HG03025 (cell line): ENCODE data around the gene INTS14.
"Not testable (repeated sequence)": the region's sequence is repeated elsewhere in the genome, so short reads cannot be mapped to it uniquely, and the experiment has no call there.

Experiments used
- ATAC-seq: cut with Tn5 transposase; IDR thresholded peaks from one replicate; pipeline ENCODE4 v1.9.1; 2021; ENCODE audit warnings: mild to moderate bottlenecking, moderate library complexity; ENCODE audit not compliant: unreplicated experiment, low FRiP score

The INTS14 gene

DNA sequence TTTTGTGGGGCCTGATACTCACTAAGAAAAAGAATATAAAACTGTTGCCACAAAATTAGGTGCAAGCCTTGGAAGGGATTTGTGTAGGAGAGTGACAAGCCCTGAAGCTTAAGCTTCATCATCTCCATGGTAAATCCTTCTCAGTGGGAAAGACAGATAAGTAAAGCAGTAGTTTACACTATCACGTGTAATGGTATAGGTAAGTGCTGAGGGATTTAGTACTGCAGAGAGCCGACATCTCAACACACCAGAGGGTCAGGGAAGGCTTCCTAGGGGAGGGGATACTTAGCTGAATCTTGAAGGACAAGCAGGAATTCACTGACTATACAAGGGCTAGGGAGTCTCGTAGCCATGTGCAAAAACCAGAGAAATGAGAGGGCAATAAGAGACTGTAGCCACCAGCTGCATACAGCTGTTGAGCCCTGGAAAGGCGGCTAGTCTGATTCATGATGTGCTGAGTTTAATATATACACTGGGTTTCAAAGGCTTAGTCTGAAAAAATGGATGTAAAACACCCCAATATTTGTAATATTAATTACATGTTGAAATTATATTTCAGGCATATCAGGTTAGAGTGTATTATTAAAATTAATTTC lies 21.9 kb upstream of the INTS14 start:
- ATAC-seq: no peak

DNA sequence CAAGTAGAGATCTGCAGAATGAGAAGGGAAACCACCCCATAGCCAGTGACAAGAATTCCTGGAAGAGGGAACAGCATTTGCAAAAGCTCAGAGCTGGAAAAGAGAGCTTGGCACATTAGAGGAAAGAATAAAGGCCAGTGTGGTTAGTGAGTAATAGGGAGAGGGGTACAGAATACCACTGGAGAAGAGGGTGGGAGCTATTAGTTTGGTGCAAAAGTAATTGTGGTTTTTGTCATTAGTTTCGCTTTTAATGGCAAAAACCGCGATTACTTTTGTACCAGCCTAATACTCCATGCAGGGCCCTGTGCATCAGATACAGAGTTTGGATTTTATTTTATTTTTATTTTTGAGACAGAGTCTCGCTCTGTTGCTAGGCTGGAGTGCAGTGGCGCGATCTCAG lies 20.6 kb upstream of the INTS14 start:
- no peak for ATAC-seq

DNA sequence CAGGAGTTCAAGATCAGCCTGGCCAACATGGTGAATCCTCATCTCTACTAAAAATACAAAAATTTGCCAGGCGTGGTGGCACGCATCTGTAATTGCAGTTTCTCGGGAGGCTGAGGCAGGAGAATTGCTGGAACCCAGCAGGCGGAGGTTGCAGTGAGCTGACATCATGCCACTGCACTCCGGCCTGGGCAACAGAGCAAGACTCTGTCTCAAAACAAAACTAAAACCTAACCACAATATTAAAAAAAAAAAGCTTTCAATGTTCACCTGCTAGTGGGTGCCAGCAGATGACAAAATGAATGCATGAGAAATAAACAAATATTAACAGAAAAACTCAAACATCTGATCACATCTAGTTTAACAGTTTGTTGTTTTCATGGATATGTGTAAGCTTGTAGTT lies 19.8 kb upstream of the INTS14 start:
- no peak for ATAC-seq

DNA sequence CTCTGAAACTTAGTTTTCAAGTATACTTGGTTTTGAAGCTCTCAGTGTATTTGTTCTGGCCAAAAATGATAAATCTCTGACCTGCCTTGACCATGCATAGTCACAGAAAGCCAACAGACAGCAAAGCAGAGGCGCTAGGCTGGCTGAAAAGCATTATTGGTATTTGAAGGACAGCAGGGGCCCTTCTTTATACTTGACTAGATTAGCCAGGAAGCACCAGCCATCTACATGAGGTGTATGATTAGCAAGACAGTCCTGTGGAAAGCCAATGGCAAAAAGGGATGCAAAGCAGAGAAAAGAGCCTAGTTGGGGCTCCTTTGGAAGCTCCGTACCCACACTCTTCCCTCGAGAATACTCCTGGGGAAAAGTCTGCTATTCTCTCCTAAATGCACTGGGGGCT lies 18.6 kb upstream of the INTS14 start:
- ATAC-seq: no peak

DNA sequence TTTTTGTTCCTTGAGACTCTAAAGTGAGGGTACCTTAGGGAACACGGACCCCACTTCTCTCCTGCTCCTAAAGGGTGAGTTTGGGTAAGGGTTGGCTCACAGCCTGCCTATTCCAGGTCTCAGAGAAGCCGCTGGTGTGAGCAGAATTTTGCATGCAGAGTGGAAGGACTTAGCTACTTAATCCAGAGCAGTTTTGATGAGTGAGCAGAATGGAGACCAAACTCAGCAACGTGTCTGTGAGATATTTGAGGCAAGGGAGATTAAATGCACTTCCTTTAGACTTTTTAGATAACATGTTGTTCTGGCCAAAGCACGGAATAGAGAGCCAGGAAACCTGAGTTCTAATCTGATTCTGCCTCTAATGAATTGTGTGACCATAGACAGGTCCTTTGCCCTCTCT lies 15.9 kb upstream of the INTS14 start:
- ATAC-seq: no peak

DNA sequence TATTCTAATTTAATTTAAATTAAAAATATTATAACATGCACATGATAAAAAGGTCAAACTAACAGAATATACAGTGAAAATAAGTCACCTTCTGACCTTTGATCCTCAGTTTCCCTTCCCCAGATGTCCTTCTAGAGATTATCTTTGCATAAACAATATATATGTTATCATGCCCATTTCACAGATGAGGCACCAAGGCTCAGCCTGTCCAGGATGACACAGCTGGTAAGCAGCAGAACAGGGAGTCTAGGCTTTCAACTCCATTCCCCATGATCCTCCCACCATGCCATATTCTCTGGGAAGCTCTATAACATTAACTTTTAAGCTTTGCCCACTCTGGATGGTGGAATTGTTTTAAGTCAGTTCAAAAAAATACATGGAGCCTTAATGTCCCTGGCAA lies 12.2 kb upstream of the INTS14 start:
- no peak for ATAC-seq

DNA sequence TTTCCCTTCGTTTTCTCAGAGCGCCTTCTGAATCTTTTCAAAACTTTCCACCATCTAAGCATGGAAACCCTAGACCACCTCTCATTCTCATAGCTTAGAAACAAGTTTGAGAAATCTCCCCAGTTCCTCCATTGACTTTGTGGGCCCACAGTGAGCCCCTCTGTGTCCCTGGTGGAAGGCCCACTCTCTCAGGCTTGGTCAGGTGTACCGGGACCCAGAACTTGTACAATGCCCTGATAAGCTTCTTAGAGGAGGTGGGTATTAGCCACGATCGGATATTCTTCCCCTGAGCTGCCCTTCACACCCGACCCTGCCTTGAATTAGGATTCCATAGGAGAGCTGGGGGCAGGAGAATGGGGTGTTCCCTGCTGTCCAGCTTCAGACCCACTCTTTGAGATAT lies 10.7 kb upstream of the INTS14 start, which contains the start of gene SLC24A1:
TSS of gene SLC24A1 (plus strand) at position 301 of the 400 bp plus-strand sequence. CDS start 2,143 bp downstream, outside the sequence.
- ATAC-seq: no peak

DNA sequence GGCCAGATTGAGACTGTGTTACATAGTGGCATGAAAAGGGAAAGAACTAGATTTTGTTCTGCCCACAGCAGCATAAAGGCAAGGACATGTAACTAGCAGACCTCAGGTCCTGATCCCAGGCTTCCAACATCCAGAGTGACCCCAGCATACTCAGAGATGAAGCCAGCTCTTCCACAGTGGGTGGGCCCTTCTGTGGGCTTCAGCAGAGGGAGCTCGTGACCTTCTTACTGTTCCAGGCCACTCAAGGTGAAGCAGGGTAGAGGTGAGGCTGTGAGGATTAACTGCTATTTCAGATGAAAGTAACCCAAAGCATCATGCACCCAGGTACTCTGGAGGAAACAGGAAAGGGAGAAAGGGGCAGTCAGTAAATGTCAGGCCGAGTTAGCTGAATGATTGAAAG lies 9.9 kb upstream of the INTS14 start:
- no peak for ATAC-seq

DNA sequence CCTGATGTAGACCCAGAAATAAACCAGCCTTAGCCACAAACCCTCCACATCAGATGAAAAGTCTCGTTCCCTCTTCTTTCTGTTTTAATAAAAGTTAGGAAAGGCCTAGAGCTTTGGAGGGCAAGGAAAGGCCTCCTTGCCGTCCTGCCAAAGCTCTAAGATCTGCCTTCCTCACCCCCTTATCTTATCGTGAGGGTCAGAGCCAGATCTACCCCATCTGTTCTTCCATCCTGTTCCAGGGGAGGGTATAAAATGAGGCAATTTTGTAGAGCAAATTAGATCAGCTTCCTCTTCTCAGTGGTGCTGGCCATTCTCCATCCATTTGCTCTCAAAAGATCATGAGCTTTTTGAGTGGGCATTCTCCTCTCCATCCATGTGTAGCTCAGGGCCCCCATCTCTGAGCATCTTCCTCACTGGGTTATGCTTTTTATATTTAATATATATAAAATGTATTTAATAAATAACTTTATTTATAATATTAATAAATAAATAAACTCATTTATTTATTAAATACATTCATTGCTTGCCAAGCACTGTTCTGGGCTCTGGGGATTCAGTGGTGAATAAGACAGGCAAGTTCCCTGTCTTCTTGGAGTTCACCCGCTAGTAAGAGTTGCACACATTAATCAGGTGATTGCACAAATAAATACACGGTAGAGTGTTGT lies 8.8 kb upstream of the INTS14 start:
- ATAC-seq: no peak

DNA sequence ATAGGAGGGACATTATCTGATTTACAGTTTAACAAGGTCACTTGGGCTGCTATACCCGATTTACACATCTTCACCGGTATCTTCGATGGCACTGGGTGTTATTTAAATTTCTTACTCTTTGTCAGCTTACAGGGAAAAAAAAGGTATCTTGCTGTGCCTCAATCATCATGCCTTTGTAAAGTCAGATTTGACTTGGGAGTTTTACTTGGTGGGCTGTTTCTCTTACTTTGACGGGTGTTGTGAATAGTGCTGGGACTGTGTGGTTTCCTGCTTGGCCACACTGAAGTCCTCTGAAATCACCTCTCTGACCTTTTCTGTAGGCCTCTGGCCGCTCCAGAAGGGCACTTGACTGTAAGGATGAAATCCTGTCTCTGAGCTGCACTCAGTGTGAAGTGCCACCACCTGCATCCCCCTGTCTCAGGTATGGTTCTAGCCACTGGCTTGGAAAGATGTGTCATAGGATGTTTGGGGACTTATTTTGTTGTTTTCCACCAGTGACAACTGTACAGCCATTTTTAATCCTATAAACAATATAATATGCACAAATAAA lies 7.7 kb upstream of the INTS14 start:
- no peak for ATAC-seq

DNA sequence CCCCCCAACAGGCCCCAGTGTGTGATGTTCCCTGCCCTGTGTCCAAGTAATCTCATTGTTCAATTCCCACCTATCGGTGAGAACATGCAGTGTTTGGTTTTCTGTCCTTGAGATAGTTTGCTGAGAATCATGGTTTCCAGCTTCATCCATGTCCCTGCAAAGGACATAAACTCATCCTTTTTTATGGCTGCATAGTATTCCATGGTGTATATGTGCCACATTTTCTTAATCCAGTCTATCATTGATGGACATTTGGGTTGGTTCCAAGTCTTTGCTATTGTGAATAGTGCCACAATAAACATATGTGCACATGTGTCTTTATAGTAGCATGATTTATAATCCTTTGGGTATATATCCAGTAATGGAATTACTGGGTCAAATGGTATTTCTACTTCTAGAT lies 5.0 kb upstream of the INTS14 start:
- not testable (repeated sequence) for ATAC-seq

DNA sequence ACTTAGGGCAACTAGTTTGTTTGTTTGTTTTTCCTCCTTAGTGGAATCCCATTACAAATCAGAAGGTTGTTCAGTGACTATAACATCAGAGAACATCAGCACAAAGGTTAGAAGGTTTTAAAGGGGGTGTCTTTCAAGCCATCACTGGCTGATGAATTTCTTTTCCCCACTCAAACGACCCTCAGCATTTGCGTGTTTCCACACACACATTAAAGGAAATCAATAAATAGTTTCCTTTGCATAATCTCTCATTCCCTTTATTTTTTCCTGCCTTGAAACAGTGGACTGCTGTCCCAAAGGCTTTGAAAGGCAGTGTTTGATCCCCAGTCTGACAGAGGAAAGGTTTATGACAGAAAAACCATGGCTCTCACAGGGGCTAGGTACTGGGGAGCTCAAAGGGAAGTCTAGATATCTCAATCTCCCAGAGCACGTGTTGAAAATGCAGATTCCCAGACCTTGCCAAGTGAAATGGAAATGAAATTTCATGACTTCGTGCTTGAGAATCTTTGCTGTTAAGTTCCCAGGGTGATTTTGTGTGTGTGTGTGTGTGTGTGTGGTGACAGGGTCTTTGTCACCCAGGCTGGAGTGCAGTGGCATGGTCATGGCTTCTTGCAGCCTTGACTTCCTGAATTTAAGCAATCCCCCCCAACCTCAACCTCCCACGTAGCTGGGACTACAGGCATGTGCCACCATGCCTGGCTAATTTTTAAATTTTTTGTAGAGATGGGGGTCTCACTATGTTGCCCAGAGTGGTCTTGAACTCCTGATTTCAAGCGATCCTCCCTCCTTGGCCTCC lies 2.2 kb upstream of the INTS14 start:
- ATAC-seq: no peak

DNA sequence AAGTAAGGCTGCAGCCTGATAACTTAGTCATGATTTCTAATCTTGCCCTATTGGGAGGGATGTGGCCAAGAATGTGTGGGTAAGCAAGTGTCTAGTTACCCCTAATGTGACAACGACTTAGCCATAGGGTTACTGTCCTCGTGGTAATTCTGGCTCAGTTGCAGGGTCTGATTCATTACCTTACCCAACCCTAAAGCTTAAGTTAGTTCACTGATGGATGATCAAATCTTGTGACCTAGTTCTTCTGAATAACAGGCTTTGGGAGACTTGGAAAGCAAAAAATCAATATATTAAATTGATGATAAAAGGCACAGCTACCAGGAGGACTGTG lies 1.6 kb upstream of the INTS14 start:
- no peak for ATAC-seq

DNA sequence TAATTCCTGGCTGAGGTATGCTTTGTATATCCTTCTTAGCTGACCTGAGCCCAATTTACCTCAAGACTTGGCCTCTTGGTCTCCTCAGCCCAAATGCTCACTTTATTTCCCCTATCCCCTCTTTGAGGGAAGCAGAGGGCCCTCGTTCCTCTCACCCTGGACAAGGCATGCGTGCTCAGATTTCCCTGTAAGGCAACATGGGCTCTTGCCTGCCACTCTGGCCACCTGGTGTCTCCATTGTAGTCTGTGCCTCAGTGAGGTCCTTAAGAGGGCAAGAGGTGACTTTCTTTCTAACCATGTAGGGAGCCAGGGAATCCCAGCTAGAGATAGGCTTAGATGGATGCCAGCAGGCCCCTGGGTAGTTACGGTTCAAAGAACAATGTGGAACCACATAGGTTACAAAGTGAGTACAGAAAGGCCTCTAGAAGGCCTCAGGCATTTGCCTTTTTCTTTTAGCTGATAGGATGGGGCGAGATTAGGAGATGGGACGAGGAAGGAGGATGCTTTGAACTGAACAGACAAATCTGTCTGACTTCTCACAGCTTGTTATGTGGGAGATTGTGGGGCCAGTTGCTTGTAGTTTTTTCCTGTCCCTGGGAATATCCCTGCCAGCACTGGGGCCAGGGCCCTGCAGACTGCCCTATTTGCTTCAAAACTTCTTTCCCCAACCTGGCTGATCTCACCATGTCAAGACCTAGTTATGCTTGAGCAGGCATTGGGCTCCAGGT lies 1.1 kb upstream of the INTS14 start:
- no peak for ATAC-seq

DNA sequence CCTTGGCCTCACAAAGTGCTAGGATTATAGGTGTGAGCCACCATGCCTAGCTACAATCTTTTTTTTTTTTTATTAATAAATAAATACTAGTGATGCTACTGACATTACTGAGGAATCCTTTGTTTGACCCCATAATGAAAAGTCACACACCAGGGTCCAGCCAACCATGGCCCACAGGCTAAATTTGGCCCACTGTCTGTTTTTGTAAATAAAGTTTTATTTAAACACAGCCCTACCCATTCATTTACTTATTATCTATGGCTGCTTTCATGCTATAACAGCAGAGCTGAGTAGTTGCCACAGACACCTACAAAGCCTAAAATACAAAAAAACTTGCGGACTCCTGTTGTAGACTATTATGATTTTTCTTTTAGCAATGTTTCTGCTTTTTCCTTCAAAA lies 7.4 kb downstream of the INTS14 start:
- ATAC-seq: no peak

DNA sequence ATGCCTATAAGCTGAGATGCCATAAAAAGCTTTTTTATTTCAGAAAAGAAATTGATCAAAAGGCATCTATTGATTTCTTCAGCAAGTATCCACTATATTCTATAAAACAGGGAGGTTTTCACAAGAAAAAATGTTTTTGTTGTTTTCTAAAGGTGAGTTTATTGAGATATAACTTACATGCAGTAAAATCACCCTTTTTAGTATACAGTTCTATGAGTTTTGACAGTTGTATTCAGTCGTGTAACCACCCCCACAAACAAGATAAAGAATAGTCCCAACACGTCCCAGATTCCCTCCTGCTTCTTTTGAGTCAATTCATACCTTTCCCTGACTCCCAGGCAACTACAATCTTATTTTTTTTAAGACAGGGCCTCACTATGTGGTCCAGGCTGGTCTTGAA lies 7.8 kb downstream of the INTS14 start:
- no peak for ATAC-seq

DNA sequence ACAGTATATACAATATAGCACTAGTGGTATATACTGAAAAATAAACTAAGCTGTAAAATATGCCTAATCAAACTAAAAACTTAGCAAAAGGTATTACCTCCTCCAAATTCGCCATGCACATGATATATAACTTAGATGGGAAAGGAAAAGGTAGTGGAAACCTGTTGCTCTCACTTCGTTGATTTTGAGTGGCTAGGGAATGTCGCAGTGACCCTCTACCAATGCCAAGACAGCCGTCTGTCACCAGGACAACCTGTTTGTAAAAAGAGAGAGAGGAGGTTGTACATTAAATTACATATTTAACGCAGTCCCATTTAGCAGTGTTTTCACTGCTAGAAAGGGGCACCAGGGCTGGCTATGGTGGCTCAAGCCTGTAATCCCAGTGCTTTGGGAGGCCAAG lies 11.3 kb downstream of the INTS14 start:
- no peak for ATAC-seq

DNA sequence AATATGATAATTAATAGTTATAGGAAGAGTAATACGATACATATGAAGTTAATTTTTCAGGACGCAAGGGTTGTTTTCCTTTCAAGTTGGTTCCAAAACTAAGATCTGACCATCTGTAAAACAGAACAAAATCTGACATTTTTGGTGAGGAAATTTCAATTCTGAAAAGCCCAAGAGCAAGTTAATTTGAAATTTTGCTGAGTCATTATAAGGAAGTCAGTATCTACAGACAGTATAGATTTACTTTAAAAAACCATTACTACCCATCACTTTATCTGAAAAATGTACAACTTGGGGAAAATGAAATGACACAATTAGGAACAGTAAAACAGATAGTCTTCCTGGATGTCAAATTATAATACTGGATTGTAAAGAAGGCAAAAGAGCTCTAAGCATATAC lies 12.5 kb downstream of the INTS14 start:
- ATAC-seq: no peak

DNA sequence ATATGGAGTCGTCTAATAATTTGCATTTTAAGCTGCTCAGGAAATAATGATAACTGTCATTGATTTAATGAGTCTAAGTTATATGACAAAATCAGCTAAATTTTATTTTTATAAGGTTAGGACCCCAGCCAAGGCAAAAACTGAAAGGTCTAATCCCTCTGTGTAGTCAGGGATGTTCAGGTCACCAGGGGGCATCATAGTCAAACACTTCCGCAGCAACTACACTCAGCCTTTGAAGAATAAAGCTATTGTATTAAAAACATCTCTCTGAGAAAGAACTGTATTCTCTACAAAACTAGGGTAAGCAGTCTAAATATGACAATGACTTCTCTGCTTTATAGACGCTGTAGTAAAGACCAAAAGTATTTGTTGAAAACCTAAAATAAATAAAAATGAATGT lies 15.0 kb downstream of the INTS14 start:
- ATAC-seq: no peak

DNA sequence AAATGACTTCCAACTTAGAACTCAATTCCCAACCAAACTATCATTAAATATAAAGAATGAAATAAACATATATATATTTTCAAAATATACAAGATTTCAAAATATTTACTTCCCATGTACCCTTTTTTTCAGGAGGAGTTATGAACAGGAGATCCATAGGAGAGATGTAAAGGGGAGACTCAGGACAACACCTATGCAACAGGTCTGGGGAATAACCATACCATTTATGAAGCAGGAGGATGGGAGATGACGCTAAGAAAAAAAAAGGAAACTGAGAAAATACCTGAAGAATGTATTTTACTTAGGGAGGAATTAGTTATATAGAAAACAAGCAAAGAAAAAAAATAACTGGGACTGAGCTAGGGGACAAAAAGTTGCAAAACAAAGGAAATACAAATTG lies 23.8 kb downstream of the INTS14 start:
- no peak for ATAC-seq

DNA sequence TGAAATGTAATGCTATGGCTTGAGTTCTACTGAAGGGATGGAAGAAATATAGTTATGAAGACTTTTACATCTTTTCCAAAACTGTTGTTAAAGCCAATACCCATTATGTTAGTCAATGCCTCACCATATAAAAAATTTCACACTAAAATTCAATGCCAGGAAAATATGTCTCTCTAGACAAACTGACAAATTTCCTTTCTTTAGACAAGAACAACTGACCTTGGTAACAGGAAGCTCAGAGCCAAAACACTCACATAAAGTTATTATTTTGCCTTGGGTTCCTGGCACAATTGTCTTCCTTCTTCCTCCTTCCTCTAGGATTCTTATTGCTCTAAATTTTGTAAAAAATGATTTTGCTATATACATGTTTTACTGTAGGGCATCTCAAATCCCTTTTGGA lies 26.7 kb downstream of the INTS14 start:
- ATAC-seq: no peak
